B cell (primary cell): ENCODE results near the gene ADRM1. TPM values are rescaled to one million over a fixed set of nuclear protein-coding genes. Genes with fewer than 3 reads are reported as not detected.

Experiments
- ATAC-seq: fragments of 200-7000 bp; cut with Tn5 transposase; one replicate; pipeline ENCODE4 v1.10.0; 2021; ENCODE audit warnings: low read depth, mild to moderate bottlenecking, moderate number of reproducible peaks, moderate library complexity
- CTCF ChIA-PET: fragments of 350-600 bp; sonication (Branson Sonifier 250); formaldehyde crosslinking; loops from one replicate; lab custom pipeline; 2021; ENCODE audit warnings: antibody characterized with exemption, inconsistent platforms; lab: Charles Lee
- POLR2A ChIA-PET: fragments of 350-600 bp; sonication (Branson Sonifier 250); formaldehyde crosslinking; loops from one replicate; lab custom pipeline; 2021; ENCODE audit warnings: antibody characterized with exemption; lab: Charles Lee
- DNase-seq: peaks from one replicate; pipeline ENCODE4 v3.0.0; 2013
- H2AFZ ChIP-seq: 2 replicates; pipeline ENCODE4 v1.6.1; 2012; ENCODE audit warnings: mild to moderate bottlenecking, low read depth, low read length; ENCODE audit not compliant: insufficient read depth, poor library complexity, severe bottlenecking
- H3K27ac ChIP-seq, 2 donors: 1 replicate in 1 of 2; 2 replicates in 1 of 2; pipeline ENCODE4 v1.5.1; 2012 to 2013; ENCODE audit warnings: low read length in 2 of 2, mild to moderate bottlenecking in 2 of 2, moderate library complexity in 1 of 2
- H3K27me3 ChIP-seq, 4 experiments: fragments of 200-600 bp in 1 of 4; sonication (generic) in 1 of 4; replicated peaks in 1 of 4; 1 replicate in 2 of 4; 2 replicates in 2 of 4; pipeline versions ENCODE4 v1.6.1 to v1.7.0; 2013 to 2016; ENCODE audit warnings: low read length in 3 of 4, mild to moderate bottlenecking in 2 of 4, mixed read lengths in 1 of 4, moderate library complexity in 1 of 4; ENCODE audit not compliant: insufficient read depth in 4 of 4, control insufficient read depth in 3 of 4; ENCODE audit errors: control extremely low read depth in 1 of 4
- H3K36me3 ChIP-seq, 2 experiments: replicated peaks in 1 of 2; 1 replicate in 1 of 2; 2 replicates in 1 of 2; pipeline versions ENCODE4 v1.6.1 to v1.7.1; 2013; ENCODE audit warnings: low read length in 1 of 2; ENCODE audit not compliant: insufficient read depth in 2 of 2, control insufficient read depth in 1 of 2; ENCODE audit errors: control extremely low read depth in 1 of 2, extremely low read depth in 1 of 2
- H3K4me1 ChIP-seq, 2 donors: fragments of 200-600 bp in 1 of 2; sonication (generic) in 1 of 2; 1 replicate in 1 of 2; 2 replicates in 1 of 2; pipeline versions ENCODE4 v1.5.1 to v1.6.1; 2013 to 2017; ENCODE audit warnings: low read length in 2 of 2; ENCODE audit not compliant: control insufficient read depth in 2 of 2, insufficient read depth in 2 of 2
- H3K4me2 ChIP-seq: replicated peaks from 2 replicates; pipeline ENCODE3; 2012; ENCODE audit warnings: mild to moderate bottlenecking, low read depth, low read length; ENCODE audit not compliant: poor library complexity, severe bottlenecking
- H3K4me3 ChIP-seq, 5 experiments: fragments of 200-600 bp in 1 of 5; sonication (generic) in 1 of 5; 1 replicate in 3 of 5; 2 replicates in 2 of 5; pipeline versions ENCODE4 v1.5.1 to v1.7.0; 2011 to 2016; ENCODE audit warnings: low read length in 4 of 5, mild to moderate bottlenecking in 4 of 5, low read depth in 2 of 5, control low read depth in 1 of 5, moderate library complexity in 1 of 5; ENCODE audit not compliant: insufficient read depth in 1 of 5; ENCODE audit errors: control extremely low read depth in 1 of 5, extremely low read depth in 1 of 5
- H3K79me2 ChIP-seq: fragments of 200-600 bp; sonication (generic); one replicate; pipeline ENCODE4 v1.6.0; 2016; ENCODE audit warnings: low read length; ENCODE audit not compliant: control insufficient read depth, insufficient read depth
- H3K9ac ChIP-seq: fragments of 200-600 bp; sonication (generic); 2 replicates; pipeline ENCODE4 v1.6.1; 2017; ENCODE audit warnings: mild to moderate bottlenecking, low read length, moderate library complexity
- H3K9me3 ChIP-seq, 3 donors: one replicate each; pipeline versions ENCODE4 v1.6.1 to v1.7.1; 2013; ENCODE audit warnings: low read length in 2 of 3; ENCODE audit not compliant: control insufficient read depth in 2 of 3, insufficient read depth in 1 of 3; ENCODE audit errors: control extremely low read depth in 1 of 3
- H4K20me1 ChIP-seq: 2 replicates; pipeline ENCODE4 v1.6.0; 2012; ENCODE audit warnings: mild to moderate bottlenecking, low read length; ENCODE audit not compliant: insufficient read depth, control insufficient read depth, poor library complexity, severe bottlenecking
- H3K27ac Mint-ChIP-seq: one replicate; pipeline ENCODE4 v1.8.0; 2021; ENCODE audit warnings: mixed read lengths
- H3K27me3 Mint-ChIP-seq: one replicate; pipeline ENCODE4 v1.8.0; 2021; ENCODE audit warnings: mixed read lengths
- H3K4me1 Mint-ChIP-seq: one replicate; pipeline ENCODE4 v1.8.0; 2021; ENCODE audit warnings: mixed read lengths
- H3K4me3 Mint-ChIP-seq: one replicate; pipeline ENCODE4 v1.8.0; 2021; ENCODE audit warnings: mixed read lengths
- H3K9me3 Mint-ChIP-seq: one replicate; pipeline ENCODE4 v1.8.0; 2022; ENCODE audit warnings: mixed read lengths; ENCODE audit not compliant: insufficient read depth
- CTCF ChIP-seq: fragments of 200-600 bp; IDR thresholded peaks from one replicate; pipeline ENCODE4 v1.8.0; 2022; ENCODE audit warnings: antibody characterized with exemption, mild to moderate bottlenecking
- EZH2 ChIP-seq: IDR thresholded peaks from 2 replicates; pipeline ENCODE4 v1.6.1; 2012; ENCODE audit warnings: borderline replicate concordance, low read depth, mild to moderate bottlenecking, moderate library complexity, low read length; ENCODE audit not compliant: insufficient read depth, poor library complexity, severe bottlenecking
- WGBS: methylation state at CpG from one replicate; pipeline ENCODE4 v1.1.5; 2013; ENCODE audit warnings: missing lambda C conversion rate; ENCODE audit not compliant: insufficient coverage; 5-methylcytosine and 5-hydroxymethylcytosine counted together
- intact Hi-C: fragments of 100-400 bp; cut with micrococcal nuclease; formaldehyde crosslinking; loops from one replicate; pipeline ENCODE4 v1.10.0; 2022
- polyA plus RNA-seq: library from polyadenylated mRNA; depleted of rRNA; stranded (reverse); fragments of >200 nt; gene quantifications from 2 replicates; pipeline ENCODE4 v1.2.3, GENCODE V29; 2012
- total RNA-seq, 2 donors: library from RNA; stranded (reverse); fragments of 120-200 nt in 1 of 2; gene quantifications; 1 replicate in 1 of 2; 2 replicates in 1 of 2; pipeline versions ENCODE4 v1.2.3 to v1.2.4, GENCODE V29; 2013 to 2022

The ADRM1 gene
- total and polyA plus RNA-seq, 2 donors (not counting 1 experiment from before 2014, with no cell fraction given), result 73.9 to 87.2 TPM

- H3K9me3 Mint-ChIP-seq, result peaks cover 3% of the 10 kb centered on the region
- no peaks in the 10 kb centered on the region for H3K27me3 Mint-ChIP-seq
- H3K4me1 Mint-ChIP-seq, result peaks cover 47% of the 10 kb centered on the region
- ChIA-PET CTCF (interaction anchor here (1.5 kb wide), 1 partner anchor 47 kb away, joined by 3 read pairs; no protein-coding TSS in a partner anchor), POLR2A (no interaction called here)
- Histone ChIP-seq H3K27me3 (no peaks in the 10 kb centered on the region), H3K79me2 (no peaks in the 10 kb centered on the region), H4K20me1 (no peaks in the 10 kb centered on the region), H3K27ac (peak overlapping the region; percentile 57 to 87), H3K36me3 (peaks cover 0 to 20% of the 10 kb centered on the region in 2 experiments), H3K4me3 (no peak overlapping the region), H3K4me2 (peak overlapping the region; percentile 82), H3K4me1 (peaks cover 53 to 62% of the 10 kb centered on the region in 2 donors), H3K9ac (no peak overlapping the region), H3K9me3 (peaks cover 0 to 18% (median 0%) of the 10 kb centered on the region in 3 donors), H2AFZ (no peak overlapping the region)
- DNase-seq (peak; percentile 42), ATAC-seq (no peak)
- TF ChIP-seq CTCF, result no peak
- TF ChIP-seq EZH2, result no peak
- H3K4me3 Mint-ChIP-seq, result peak overlapping the region; percentile 41
- 84% methylated on average over 11 of the region's 11 CpGs for WGBS
- intact Hi-C loops, result loop anchor here (5.0 kb wide), 1 partner anchor 51 kb away; the partner anchor contains the start of gene RPS21
- peak overlapping the region; percentile 93 for H3K27ac Mint-ChIP-seq
These were observed 33.5 kb downstream of the ADRM1 start for GRCh38 chr20:62336329-62336728.
